Endodermal cell (in vitro differentiated cells): Measurements from ENCODE around the gene PLEKHA5. TPM values are rescaled to one million over a fixed set of nuclear protein-coding genes. Genes with fewer than 3 reads are reported as not detected.

Experiments
- DNase-seq: peaks from one replicate; pipeline ENCODE4 v3.0.0-alpha.2; 2017
- H3K27ac ChIP-seq: 2 replicates; pipeline ENCODE4 v1.5.1; 2013; ENCODE audit warnings: mild to moderate bottlenecking, low read depth, low read length, moderate library complexity
- H3K27me3 ChIP-seq: 2 replicates; pipeline ENCODE4 v1.6.1; 2013; ENCODE audit warnings: mild to moderate bottlenecking, low read length, moderate library complexity; ENCODE audit not compliant: insufficient read depth, control insufficient read depth, poor library complexity, severe bottlenecking
- H3K36me3 ChIP-seq: 2 replicates; pipeline ENCODE4 v1.7.0; 2013; ENCODE audit warnings: mild to moderate bottlenecking, low read length, moderate library complexity; ENCODE audit not compliant: control insufficient read depth, insufficient read depth
- H3K4me1 ChIP-seq: one replicate; pipeline ENCODE4 v1.7.0; 2013; ENCODE audit warnings: low read length; ENCODE audit not compliant: control insufficient read depth, insufficient read depth
- H3K4me3 ChIP-seq: 2 replicates; pipeline ENCODE4 v1.5.1; 2013; ENCODE audit warnings: mild to moderate bottlenecking, low read length, moderate library complexity
- H3K9ac ChIP-seq: 2 replicates; pipeline ENCODE4 v1.6.1; 2013; ENCODE audit warnings: mild to moderate bottlenecking, low read length, moderate library complexity; ENCODE audit not compliant: poor library complexity, severe bottlenecking; ENCODE audit errors: extremely low read depth
- H3K9me3 ChIP-seq: 2 replicates; pipeline ENCODE4 v1.6.1; 2013; ENCODE audit warnings: mild to moderate bottlenecking, low read length, moderate library complexity; ENCODE audit not compliant: control insufficient read depth
- H3K27ac Mint-ChIP-seq: 2 replicates; pipeline ENCODE4 v1.8.0; 2020; ENCODE audit warnings: mixed read lengths
- H3K27me3 Mint-ChIP-seq: 2 replicates; pipeline ENCODE4 v1.8.0; 2021; ENCODE audit warnings: mild to moderate bottlenecking, mixed read lengths; ENCODE audit not compliant: insufficient read depth
- H3K36me3 Mint-ChIP-seq: 2 replicates; pipeline ENCODE4 v1.8.0; 2020; ENCODE audit warnings: low read depth, mixed read lengths
- H3K4me1 Mint-ChIP-seq: 2 replicates; pipeline ENCODE4 v1.8.0; 2020; ENCODE audit warnings: mixed read lengths
- H3K4me3 Mint-ChIP-seq: 2 replicates; pipeline ENCODE4 v1.8.0; 2020; ENCODE audit warnings: mild to moderate bottlenecking, moderate library complexity, mixed read lengths
- H3K9me3 Mint-ChIP-seq: 2 replicates; pipeline ENCODE4 v1.8.0; 2020; ENCODE audit warnings: mild to moderate bottlenecking, mixed read lengths
- WGBS, 2 experiments: methylation state at CpG; one replicate each; pipeline versions ENCODE4 v1.1.5 to v1.1.7; 2013; ENCODE audit warnings: missing lambda C conversion rate in 2 of 2, mixed read lengths in 1 of 2; ENCODE audit not compliant: insufficient coverage in 1 of 2, insufficient read length in 1 of 2; 5-methylcytosine and 5-hydroxymethylcytosine counted together
- total RNA-seq, 2 donors: library from RNA; stranded (reverse); fragmentation: NEBNext Ultra II Directional in 1 of 2; extraction: Animal tissue kit (Norgen Biotek cat#: 25700) in 1 of 2; gene quantifications; 2 replicates in 1 of 2; 3 replicates in 1 of 2; pipeline ENCODE4 v1.2.1, GENCODE V29; 2021
- TF ChIP-seq, protein P1 (sequence below): fragments of 200-600 bp; sonication (generic); conservative IDR thresholded peaks from 2 replicates; pipeline ENCODE4 v1.5.0; 2021; ENCODE audit warnings: antibody characterized with exemption, mild to moderate bottlenecking

Gene PLEKHA5
- total RNA-seq, 2 donors from 2014 or later: 48.5 to 139 TPM

DNA sequence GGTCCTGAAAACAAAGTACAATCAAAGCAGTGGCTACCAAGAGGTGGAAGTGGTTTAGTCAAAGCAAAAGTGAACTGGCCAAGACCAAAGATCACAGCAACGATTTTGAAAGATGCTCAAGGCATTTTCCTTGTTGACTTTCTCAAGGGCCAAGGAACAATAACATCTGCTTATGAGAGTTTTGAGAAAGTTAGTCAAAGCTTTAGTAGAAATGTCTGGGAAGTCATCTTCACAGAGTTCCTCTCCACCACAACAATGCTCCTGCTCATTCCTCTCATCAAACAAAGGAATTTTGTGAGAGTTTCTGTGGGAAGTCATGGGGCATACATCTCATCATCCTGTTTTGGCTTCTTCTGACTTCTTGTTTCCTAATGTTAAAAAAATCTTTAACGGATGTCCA is 80.1 kb downstream of the PLEKHA5 start:
- H3K9me3 Mint-ChIP-seq: peaks cover 22% of the 10 kb centered on the region
- H3K36me3 ChIP-seq: peaks cover 25% of the 10 kb centered on the region
- no peak overlapping the region for H3K27ac ChIP-seq
- H3K36me3 Mint-ChIP-seq: peaks cover 41% of the 10 kb centered on the region
- no peak overlapping the region for H3K27ac Mint-ChIP-seq
- no peaks in the 10 kb centered on the region for H3K27me3 ChIP-seq
- WGBS, 2 experiments: 97 to 100% methylated on average over 2 of the region's 2 CpGs
- no peak for DNase-seq
- H3K4me1 Mint-ChIP-seq: peaks cover 3% of the 10 kb centered on the region
- no peaks in the 10 kb centered on the region for H3K4me1 ChIP-seq
- H3K9ac ChIP-seq: no peak overlapping the region
- H3K4me3 Mint-ChIP-seq: no peak overlapping the region
- no peak overlapping the region for H3K4me3 ChIP-seq
- no peaks in the 10 kb centered on the region for H3K27me3 Mint-ChIP-seq
- TF ChIP-seq, protein P1, sequence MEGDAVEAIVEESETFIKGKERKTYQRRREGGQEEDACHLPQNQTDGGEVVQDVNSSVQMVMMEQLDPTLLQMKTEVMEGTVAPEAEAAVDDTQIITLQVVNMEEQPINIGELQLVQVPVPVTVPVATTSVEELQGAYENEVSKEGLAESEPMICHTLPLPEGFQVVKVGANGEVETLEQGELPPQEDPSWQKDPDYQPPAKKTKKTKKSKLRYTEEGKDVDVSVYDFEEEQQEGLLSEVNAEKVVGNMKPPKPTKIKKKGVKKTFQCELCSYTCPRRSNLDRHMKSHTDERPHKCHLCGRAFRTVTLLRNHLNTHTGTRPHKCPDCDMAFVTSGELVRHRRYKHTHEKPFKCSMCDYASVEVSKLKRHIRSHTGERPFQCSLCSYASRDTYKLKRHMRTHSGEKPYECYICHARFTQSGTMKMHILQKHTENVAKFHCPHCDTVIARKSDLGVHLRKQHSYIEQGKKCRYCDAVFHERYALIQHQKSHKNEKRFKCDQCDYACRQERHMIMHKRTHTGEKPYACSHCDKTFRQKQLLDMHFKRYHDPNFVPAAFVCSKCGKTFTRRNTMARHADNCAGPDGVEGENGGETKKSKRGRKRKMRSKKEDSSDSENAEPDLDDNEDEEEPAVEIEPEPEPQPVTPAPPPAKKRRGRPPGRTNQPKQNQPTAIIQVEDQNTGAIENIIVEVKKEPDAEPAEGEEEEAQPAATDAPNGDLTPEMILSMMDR: no peak
- peaks cover 19% of the 10 kb centered on the region for H3K9me3 ChIP-seq

DNA sequence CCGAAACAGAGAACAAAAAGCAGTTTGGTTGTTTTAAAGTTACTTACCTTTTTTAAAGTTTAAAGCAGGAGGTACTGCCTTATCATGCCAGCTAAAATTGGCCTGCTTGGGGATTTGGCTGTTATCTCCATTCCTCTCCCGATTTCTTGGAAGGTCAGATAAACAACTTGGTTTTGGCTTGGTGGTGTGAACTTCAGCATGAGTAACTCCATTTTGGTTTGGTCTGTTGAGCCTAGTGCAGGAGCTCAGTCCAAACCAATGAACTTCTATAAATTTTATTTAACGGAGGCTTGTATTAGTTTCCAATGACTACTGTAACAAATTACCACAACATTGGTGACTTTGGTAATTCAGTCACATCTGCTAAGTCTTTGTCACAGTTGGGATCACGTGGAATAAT is 82.3 kb downstream of the PLEKHA5 start:
- Histone ChIP-seq H3K4me3 (no peak overlapping the region), H3K9ac (no peak overlapping the region), H3K4me1 (no peaks in the 10 kb centered on the region), H3K27ac (no peak overlapping the region), H3K36me3 (peaks cover 25% of the 10 kb centered on the region), H3K27me3 (no peaks in the 10 kb centered on the region), H3K9me3 (peaks cover 19% of the 10 kb centered on the region)
- no peak for DNase-seq
- Mint-ChIP-seq H3K9me3 (peaks cover 22% of the 10 kb centered on the region), H3K4me3 (no peak overlapping the region), H3K4me1 (peaks cover 3% of the 10 kb centered on the region), H3K36me3 (peaks cover 35% of the 10 kb centered on the region), H3K27me3 (no peaks in the 10 kb centered on the region), H3K27ac (no peak overlapping the region)
- WGBS, 2 experiments: 96 to 100% methylated on average over 1 to 4 of the region's 4 CpGs
- TF ChIP-seq, protein P1: no peak

DNA sequence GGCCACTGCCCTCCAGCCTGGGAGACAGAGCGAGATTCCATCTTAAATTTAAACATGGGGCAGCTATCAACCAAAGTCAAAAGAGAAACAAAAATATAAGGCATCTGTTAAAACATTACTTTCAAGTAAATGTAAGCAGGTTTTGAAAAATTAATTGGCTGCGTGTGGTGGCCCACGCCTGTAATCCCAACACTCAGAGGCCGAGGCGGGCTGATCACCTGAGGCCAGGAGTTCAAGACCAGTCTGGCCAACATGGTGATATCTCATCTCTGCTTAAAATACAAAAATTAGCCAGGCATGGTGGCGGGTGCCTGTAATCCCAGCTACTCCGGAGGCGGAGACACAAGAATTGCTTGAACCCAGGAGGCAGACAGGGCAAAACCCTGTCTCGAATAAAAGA is 82.7 kb downstream of the PLEKHA5 start:
- Histone ChIP-seq H3K27me3 (no peaks in the 10 kb centered on the region), H3K4me3 (no peak overlapping the region), H3K27ac (no peak overlapping the region), H3K4me1 (no peaks in the 10 kb centered on the region), H3K9me3 (peaks cover 19% of the 10 kb centered on the region), H3K9ac (no peak overlapping the region), H3K36me3 (peaks cover 23% of the 10 kb centered on the region)
- Mint-ChIP-seq H3K27me3 (no peaks in the 10 kb centered on the region), H3K9me3 (peaks cover 22% of the 10 kb centered on the region), H3K27ac (no peak overlapping the region), H3K4me3 (no peak overlapping the region), H3K4me1 (peaks cover 3% of the 10 kb centered on the region), H3K36me3 (peaks cover 33% of the 10 kb centered on the region)
- WGBS, 2 experiments: 89 to 100% methylated on average over 2 to 8 of the region's 9 CpGs
- TF ChIP-seq, protein P1: no peak
- no peak for DNase-seq
